Measurements from ENCODE around the gene PODXL.

DNA sequence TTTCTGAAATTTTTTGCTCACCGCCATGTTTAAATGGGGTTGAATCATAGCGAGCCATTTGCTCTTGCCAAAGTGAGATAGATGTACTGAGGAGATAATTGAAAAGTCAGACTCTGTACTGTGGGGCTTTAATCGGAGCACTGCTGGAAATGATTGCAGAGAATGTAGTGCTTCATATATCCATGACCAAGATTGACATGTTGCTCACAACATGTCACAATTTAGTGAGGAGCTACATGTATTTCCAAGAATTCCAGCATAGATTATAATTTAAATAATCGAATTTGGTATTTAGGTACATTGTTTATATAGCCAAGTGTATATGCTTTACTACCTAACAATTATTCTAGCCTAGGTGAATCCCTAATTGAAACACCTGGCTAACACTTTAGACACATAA lies 66.5 kb downstream of the PODXL start:
- TF ChIP-seq CTCF (IDR thresholded peaks at IDR 0.05; ENCODE audit: insufficient read depth, low read length) (no peak), POLR2AphosphoS5 (IDR thresholded peaks at IDR 0.05; ENCODE audit: low read depth) (no peak), GABPA (IDR thresholded peaks at IDR 0.05; ENCODE audit: low read depth) (no peak), SPI1 (IDR thresholded peaks at IDR 0.05; ENCODE audit: borderline replicate concordance, low read depth) (no peak)
